ENCODE data around the gene DCTN4.

DNA sequence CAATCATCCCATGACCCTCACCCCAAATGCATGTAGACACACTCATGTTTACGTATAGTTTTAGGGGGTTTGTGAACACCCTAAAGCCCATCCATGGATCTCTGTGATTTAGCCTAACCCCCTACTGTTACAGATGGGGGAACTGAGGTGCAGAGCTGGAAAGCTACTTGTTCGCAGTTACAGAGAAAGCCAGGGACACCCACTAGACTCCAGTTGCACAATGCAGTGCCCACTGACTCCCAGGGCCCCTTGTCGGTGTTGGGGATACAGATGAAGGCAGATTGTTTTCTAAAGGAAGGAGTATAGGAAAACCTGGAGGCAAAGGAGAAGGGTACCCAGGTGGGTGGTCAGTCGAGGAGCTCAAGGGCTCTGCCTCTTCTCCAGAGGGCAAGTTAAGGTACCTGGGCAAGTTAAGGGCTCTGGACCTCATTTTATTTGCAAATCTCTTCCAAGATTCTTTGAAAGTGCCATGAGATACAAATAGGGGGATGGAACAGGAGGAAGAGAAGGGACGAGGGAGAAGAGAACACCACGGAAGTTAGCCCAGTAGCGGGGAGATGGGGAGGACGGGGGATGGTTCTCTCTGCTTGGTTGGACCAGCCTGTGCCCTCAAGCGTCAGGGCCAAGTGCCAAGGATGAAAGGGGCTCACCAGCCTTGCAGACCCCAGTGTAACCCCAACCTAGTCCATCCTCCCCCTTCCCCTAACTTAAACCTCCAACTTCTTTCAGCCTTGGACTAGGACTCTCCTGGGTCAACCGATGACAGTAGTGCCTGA lies 96.8 kb downstream of the DCTN4 start:
- TF ChIP-seq, protein P1, sequence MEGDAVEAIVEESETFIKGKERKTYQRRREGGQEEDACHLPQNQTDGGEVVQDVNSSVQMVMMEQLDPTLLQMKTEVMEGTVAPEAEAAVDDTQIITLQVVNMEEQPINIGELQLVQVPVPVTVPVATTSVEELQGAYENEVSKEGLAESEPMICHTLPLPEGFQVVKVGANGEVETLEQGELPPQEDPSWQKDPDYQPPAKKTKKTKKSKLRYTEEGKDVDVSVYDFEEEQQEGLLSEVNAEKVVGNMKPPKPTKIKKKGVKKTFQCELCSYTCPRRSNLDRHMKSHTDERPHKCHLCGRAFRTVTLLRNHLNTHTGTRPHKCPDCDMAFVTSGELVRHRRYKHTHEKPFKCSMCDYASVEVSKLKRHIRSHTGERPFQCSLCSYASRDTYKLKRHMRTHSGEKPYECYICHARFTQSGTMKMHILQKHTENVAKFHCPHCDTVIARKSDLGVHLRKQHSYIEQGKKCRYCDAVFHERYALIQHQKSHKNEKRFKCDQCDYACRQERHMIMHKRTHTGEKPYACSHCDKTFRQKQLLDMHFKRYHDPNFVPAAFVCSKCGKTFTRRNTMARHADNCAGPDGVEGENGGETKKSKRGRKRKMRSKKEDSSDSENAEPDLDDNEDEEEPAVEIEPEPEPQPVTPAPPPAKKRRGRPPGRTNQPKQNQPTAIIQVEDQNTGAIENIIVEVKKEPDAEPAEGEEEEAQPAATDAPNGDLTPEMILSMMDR (IDR thresholded peaks at IDR 0.05): no peak
- no peak for TF ChIP-seq POLR2A (IDR thresholded peaks at IDR 0.05)

All from adrenal gland (tissue), 5 donors.